PFSK-1 (cell line): Measurements from ENCODE around the gene NFIX.

Experiments used
- FOXP2 ChIP-seq: optimal IDR thresholded peaks from 2 replicates; pipeline ENCODE3; 2011; ENCODE audit warnings: borderline replicate concordance, control low read depth, inconsistent platforms; ENCODE audit not compliant: insufficient read depth; ENCODE audit errors: extremely low read length, extremely low read depth
- POLR2AphosphoS5 ChIP-seq: IDR thresholded peaks from 2 replicates; pipeline ENCODE4 v1.6.1; 2012; ENCODE audit warnings: low read depth, mild to moderate bottlenecking, control low read depth, low read length, moderate library complexity
- SIN3A ChIP-seq: IDR thresholded peaks from 2 replicates; pipeline ENCODE4 v1.6.1; 2012; ENCODE audit warnings: mild to moderate bottlenecking, low read length, moderate library complexity, borderline replicate concordance; ENCODE audit not compliant: insufficient read depth
- TAF1 ChIP-seq: IDR thresholded peaks from 2 replicates; pipeline ENCODE4 v1.6.1; 2012; ENCODE audit warnings: low read length, control low read depth, borderline replicate concordance; ENCODE audit not compliant: insufficient read depth
- TF ChIP-seq, protein P1 (sequence below), 2 experiments: IDR thresholded peaks; 2 replicates each; pipeline versions ENCODE4 v1.6.1 to v1.8.0; 2011 to 2012; ENCODE audit warnings: low read depth in 2 of 2, low read length in 2 of 2, control low read depth in 1 of 2, inconsistent platforms in 1 of 2, mild to moderate bottlenecking in 1 of 2, moderate library complexity in 1 of 2; ENCODE audit not compliant: insufficient read depth in 1 of 2

The NFIX gene

DNA sequence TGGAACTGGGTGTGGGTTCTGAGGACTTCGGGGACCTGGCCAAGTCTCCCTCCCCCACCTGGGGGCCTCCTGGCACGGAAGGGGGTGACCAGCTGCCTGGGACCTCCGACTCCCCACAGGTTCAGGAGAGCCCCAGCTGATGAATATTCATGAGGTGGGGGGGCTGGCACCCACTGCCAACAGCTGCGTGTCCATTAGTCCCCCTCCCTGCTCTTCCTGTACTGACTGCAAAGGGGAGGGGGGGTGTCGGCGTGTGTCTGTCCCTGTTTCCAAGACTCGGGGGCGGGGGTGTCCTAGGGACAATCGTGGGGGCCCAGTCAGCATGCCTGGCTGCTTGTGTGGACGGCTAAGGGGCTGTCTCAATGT, 10.6 kb upstream of the NFIX start:
- TF ChIP-seq POLR2AphosphoS5 (no peak), TAF1 (no peak), SIN3A (no peak), FOXP2 (no peak)
- TF ChIP-seq, protein P1, sequence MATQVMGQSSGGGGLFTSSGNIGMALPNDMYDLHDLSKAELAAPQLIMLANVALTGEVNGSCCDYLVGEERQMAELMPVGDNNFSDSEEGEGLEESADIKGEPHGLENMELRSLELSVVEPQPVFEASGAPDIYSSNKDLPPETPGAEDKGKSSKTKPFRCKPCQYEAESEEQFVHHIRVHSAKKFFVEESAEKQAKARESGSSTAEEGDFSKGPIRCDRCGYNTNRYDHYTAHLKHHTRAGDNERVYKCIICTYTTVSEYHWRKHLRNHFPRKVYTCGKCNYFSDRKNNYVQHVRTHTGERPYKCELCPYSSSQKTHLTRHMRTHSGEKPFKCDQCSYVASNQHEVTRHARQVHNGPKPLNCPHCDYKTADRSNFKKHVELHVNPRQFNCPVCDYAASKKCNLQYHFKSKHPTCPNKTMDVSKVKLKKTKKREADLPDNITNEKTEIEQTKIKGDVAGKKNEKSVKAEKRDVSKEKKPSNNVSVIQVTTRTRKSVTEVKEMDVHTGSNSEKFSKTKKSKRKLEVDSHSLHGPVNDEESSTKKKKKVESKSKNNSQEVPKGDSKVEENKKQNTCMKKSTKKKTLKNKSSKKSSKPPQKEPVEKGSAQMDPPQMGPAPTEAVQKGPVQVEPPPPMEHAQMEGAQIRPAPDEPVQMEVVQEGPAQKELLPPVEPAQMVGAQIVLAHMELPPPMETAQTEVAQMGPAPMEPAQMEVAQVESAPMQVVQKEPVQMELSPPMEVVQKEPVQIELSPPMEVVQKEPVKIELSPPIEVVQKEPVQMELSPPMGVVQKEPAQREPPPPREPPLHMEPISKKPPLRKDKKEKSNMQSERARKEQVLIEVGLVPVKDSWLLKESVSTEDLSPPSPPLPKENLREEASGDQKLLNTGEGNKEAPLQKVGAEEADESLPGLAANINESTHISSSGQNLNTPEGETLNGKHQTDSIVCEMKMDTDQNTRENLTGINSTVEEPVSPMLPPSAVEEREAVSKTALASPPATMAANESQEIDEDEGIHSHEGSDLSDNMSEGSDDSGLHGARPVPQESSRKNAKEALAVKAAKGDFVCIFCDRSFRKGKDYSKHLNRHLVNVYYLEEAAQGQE (IDR thresholded peaks at IDR 0.05; ENCODE audit: insufficient read depth in 1 of 2, low read depth in 2 of 2, low read length in 2 of 2), result no peak

DNA sequence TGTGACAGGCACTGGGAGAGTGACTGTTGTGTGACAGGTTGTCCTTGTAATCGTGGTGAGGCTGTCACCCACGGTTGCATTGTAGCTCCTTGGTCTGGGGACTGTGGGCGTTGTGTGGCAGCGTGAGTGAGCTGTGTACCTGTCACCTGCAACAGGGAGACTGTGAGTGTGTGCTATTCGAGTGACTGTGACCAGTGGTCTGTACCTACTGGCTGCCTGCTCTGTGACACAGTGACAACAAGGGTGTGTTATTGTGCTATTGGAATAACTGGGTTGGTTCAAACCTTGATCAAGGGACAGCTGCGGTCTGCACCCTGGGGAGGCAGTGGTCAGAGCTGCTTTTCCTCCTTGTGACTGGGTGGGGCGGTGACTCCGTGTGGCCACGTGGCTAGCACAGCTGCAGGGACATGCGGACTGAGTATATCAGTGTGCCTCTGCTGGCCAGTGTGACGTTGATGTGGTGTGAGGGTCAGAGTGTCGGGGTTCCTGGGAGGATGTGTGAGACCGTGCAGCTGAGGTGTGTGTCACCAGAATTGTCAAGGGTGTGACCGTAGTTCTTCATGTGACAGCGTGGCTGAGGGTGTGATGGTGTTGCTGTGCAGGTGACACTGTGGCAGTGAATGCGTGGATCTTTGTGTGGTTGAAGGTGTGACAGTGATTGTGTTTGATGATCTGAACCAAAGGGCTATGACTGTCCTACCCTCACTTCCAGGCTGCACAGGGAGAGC, 10.1 kb upstream of the NFIX start:
- TF ChIP-seq FOXP2, result no peak
- no peak for TF ChIP-seq TAF1
- no peak for TF ChIP-seq SIN3A

GRCh38 chr19:12986726-12987125, 8.5 kb upstream of the NFIX start:
- TF ChIP-seq TAF1, result no peak
- TF ChIP-seq FOXP2, result no peak
- TF ChIP-seq, protein P1 (IDR thresholded peaks at IDR 0.05; ENCODE audit: insufficient read depth in 1 of 2, low read depth in 2 of 2, low read length in 2 of 2), result no peak
- no peak for TF ChIP-seq SIN3A
- TF ChIP-seq POLR2AphosphoS5, result no peak

- no peak for TF ChIP-seq SIN3A
- TF ChIP-seq POLR2AphosphoS5, result no peak
- TF ChIP-seq FOXP2, result no peak
Observed at GRCh38 chr19:12987190-12987589, 8.1 kb upstream of the NFIX start.

DNA sequence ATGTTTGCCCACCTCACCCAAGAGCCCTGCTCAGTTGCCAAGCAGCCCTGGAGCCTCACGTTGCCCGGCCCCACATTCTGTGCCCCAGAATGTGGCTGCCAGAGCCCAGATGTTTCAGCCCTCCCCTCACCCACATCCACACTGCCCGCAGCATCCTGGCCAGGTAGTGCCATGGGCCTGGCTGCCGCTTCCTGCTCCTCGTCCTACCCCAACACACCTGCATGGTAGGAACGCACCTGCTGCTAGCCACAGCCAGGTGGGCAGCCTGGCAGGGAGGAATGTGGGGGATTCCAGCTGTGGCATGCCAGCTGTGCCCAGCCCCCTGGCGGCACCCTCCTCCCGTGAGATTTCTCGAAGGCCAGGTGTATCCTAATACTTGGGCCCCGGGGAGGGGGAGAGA, 7.5 kb upstream of the NFIX start:
- no peak for TF ChIP-seq SIN3A
- TF ChIP-seq POLR2AphosphoS5, result no peak
- no peak for TF ChIP-seq FOXP2
- TF ChIP-seq, protein P1 (IDR thresholded peaks at IDR 0.05; ENCODE audit: insufficient read depth in 1 of 2, low read depth in 2 of 2, low read length in 2 of 2), result no peak
- TF ChIP-seq TAF1, result no peak

- TF ChIP-seq, protein P1 (IDR thresholded peaks at IDR 0.05; ENCODE audit: insufficient read depth in 1 of 2, low read depth in 2 of 2, low read length in 2 of 2), result no peak
Observed at GRCh38 chr19:12990431-12990830, 4.8 kb upstream of the NFIX start.
